ENCODE results near the gene UBAP2L.

DNA sequence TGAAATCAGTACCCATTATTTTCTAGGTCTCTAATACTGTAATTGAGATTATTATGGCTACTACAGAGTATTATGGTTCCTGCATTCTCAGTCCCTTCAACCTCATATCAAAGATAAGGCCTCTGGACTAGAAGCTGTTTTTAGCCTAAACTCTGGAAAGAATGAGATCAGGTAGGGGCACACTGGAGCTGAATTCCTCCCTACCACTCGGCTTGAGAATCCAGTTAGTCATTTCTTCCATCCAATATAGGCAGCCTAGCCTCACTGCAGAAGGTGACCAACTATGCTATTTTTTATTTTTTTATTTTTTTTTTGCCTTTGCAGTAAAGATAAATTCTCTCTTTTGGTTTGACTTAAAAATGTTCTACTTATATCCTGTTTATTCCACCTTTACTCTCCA is 43.7 kb downstream of the UBAP2L start:
- TF ChIP-seq, protein P1, sequence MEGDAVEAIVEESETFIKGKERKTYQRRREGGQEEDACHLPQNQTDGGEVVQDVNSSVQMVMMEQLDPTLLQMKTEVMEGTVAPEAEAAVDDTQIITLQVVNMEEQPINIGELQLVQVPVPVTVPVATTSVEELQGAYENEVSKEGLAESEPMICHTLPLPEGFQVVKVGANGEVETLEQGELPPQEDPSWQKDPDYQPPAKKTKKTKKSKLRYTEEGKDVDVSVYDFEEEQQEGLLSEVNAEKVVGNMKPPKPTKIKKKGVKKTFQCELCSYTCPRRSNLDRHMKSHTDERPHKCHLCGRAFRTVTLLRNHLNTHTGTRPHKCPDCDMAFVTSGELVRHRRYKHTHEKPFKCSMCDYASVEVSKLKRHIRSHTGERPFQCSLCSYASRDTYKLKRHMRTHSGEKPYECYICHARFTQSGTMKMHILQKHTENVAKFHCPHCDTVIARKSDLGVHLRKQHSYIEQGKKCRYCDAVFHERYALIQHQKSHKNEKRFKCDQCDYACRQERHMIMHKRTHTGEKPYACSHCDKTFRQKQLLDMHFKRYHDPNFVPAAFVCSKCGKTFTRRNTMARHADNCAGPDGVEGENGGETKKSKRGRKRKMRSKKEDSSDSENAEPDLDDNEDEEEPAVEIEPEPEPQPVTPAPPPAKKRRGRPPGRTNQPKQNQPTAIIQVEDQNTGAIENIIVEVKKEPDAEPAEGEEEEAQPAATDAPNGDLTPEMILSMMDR (conservative IDR thresholded peaks at IDR 0.05; ENCODE audit: low read length) = no peak
- no peak for TF ChIP-seq EZH2phosphoT487 (IDR thresholded peaks at IDR 0.05; ENCODE audit: borderline replicate concordance)
